Astrocyte (in vitro differentiated cells and primary cell): ENCODE measurements around the gene INTS6. TPM values are rescaled to one million over a fixed set of nuclear protein-coding genes. Genes with fewer than 3 reads are reported as not detected.

Source experiments
- DNase-seq: peaks from one replicate; pipeline ENCODE4 v3.0.0-alpha.2; 2010; ENCODE audit warnings: low read depth
- FAIRE-seq: peaks from 2 replicates; lab custom pipeline; 2011; peaks lifted over from hg19 to GRCh38; lab: Jason Lieb, UNC
- H2AFZ ChIP-seq: 2 replicates; pipeline ENCODE4 v1.6.0; 2012; ENCODE audit warnings: low read depth, low read length, inconsistent platforms
- H3K27ac ChIP-seq: 2 replicates; pipeline ENCODE4 v1.5.1; 2011; ENCODE audit warnings: low read depth, low read length, inconsistent platforms
- H3K27me3 ChIP-seq: 2 replicates; pipeline ENCODE4 v1.6.0; 2011; ENCODE audit warnings: low read length, inconsistent platforms; ENCODE audit not compliant: insufficient read depth
- H3K36me3 ChIP-seq: 2 replicates; pipeline ENCODE4 v1.5.1; 2011; ENCODE audit warnings: low read length, inconsistent platforms; ENCODE audit not compliant: insufficient read depth
- H3K4me1 ChIP-seq: 2 replicates; pipeline ENCODE4 v1.5.1; 2011; ENCODE audit warnings: low read length, inconsistent platforms; ENCODE audit not compliant: insufficient read depth
- H3K4me2 ChIP-seq: 2 replicates; pipeline ENCODE4 v1.6.0; 2012; ENCODE audit warnings: low read length, inconsistent platforms
- H3K4me3 ChIP-seq: 2 replicates; pipeline ENCODE4 v1.5.1; 2011; ENCODE audit warnings: low read depth, mild to moderate bottlenecking, low read length, inconsistent platforms; ENCODE audit not compliant: insufficient read depth
- H3K79me2 ChIP-seq: 2 replicates; pipeline ENCODE4 v1.6.0; 2012; ENCODE audit warnings: mild to moderate bottlenecking, low read length, inconsistent platforms; ENCODE audit not compliant: insufficient read depth
- H3K9ac ChIP-seq: 2 replicates; pipeline ENCODE4 v1.6.0; 2012; ENCODE audit warnings: mild to moderate bottlenecking, low read length, inconsistent platforms
- H3K9me3 ChIP-seq: 2 replicates; pipeline ENCODE4 v1.5.1; 2012; ENCODE audit warnings: low read depth, mild to moderate bottlenecking, low read length, inconsistent platforms; ENCODE audit not compliant: insufficient read depth
- H4K20me1 ChIP-seq: 2 replicates; pipeline ENCODE4 v1.6.0; 2012; ENCODE audit warnings: low read length, inconsistent platforms; ENCODE audit not compliant: insufficient read depth
- H3K27ac Mint-ChIP-seq: one replicate; pipeline ENCODE4 v1.8.0; 2021; ENCODE audit warnings: mild to moderate bottlenecking, mixed read lengths; ENCODE audit not compliant: unreplicated experiment
- H3K27me3 Mint-ChIP-seq: one replicate; pipeline ENCODE4 v1.8.0; 2021; ENCODE audit warnings: low read depth, mixed read lengths; ENCODE audit not compliant: unreplicated experiment
- H3K36me3 Mint-ChIP-seq: one replicate; pipeline ENCODE4 v1.8.0; 2021; ENCODE audit warnings: low read depth, mixed read lengths; ENCODE audit not compliant: unreplicated experiment
- H3K4me1 Mint-ChIP-seq: one replicate; pipeline ENCODE4 v1.8.0; 2021; ENCODE audit warnings: low read depth, mixed read lengths; ENCODE audit not compliant: unreplicated experiment
- H3K4me3 Mint-ChIP-seq: one replicate; pipeline ENCODE4 v1.8.0; 2021; ENCODE audit warnings: mild to moderate bottlenecking, moderate library complexity, mixed read lengths; ENCODE audit not compliant: unreplicated experiment
- H3K9me3 Mint-ChIP-seq: one replicate; pipeline ENCODE4 v1.8.0; 2021; ENCODE audit warnings: mild to moderate bottlenecking, mixed read lengths; ENCODE audit not compliant: unreplicated experiment
- CTCF ChIP-seq: IDR thresholded peaks from 2 replicates; pipeline ENCODE4 v1.5.1; 2011; ENCODE audit warnings: low read depth, mild to moderate bottlenecking, inconsistent platforms, low read length, moderate library complexity; ENCODE audit not compliant: insufficient read depth
- EZH2 ChIP-seq: IDR thresholded peaks from 2 replicates; pipeline ENCODE4 v1.6.1; 2012; ENCODE audit warnings: mild to moderate bottlenecking, low read length, inconsistent platforms; ENCODE audit not compliant: insufficient read depth
- total RNA-seq: library from RNA; stranded (reverse); gene quantifications from 2 replicates; pipeline ENCODE4 v1.2.1, GENCODE V29; 2021

Gene INTS6
- total RNA-seq, 1 donor from 2014 or later, result 47.6 TPM

- Histone ChIP-seq H3K9me3 (no peaks in the 10 kb centered on the region), H2AFZ (no peak overlapping the region), H3K27me3 (no peaks in the 10 kb centered on the region), H3K4me1 (peaks cover 11% of the 10 kb centered on the region), H3K27ac (no peak overlapping the region), H3K4me2 (no peak overlapping the region), H3K79me2 (no peaks in the 10 kb centered on the region), H3K9ac (no peak overlapping the region), H3K36me3 (no peaks in the 10 kb centered on the region), H4K20me1 (no peaks in the 10 kb centered on the region), H3K4me3 (no peak overlapping the region)
- no peak overlapping the region for H3K27ac Mint-ChIP-seq
- peaks cover 6% of the 10 kb centered on the region for H3K27me3 Mint-ChIP-seq
- no peaks in the 10 kb centered on the region for H3K36me3 Mint-ChIP-seq
- DNase-seq (no peak), FAIRE-seq (no peak)
- TF ChIP-seq CTCF, result no peak
- TF ChIP-seq EZH2, result no peak
- H3K9me3 Mint-ChIP-seq, result no peaks in the 10 kb centered on the region
- H3K4me3 Mint-ChIP-seq, result no peak overlapping the region
- H3K4me1 Mint-ChIP-seq, result peaks cover 24% of the 10 kb centered on the region
Observed at GRCh38 chr13:51326777-51327176, 126.1 kb downstream of the INTS6 start.

- Mint-ChIP-seq H3K9me3 (no peaks in the 10 kb centered on the region), H3K27ac (no peak overlapping the region), H3K4me3 (no peak overlapping the region), H3K4me1 (peaks cover 15% of the 10 kb centered on the region), H3K36me3 (peaks cover under 1% of the 10 kb centered on the region), H3K27me3 (peaks cover 6% of the 10 kb centered on the region)
- Histone ChIP-seq H3K36me3 (no peaks in the 10 kb centered on the region), H3K4me2 (no peak overlapping the region), H3K9me3 (no peaks in the 10 kb centered on the region), H3K27ac (no peak overlapping the region), H3K27me3 (no peaks in the 10 kb centered on the region), H4K20me1 (no peaks in the 10 kb centered on the region), H3K4me3 (no peak overlapping the region), H3K79me2 (no peaks in the 10 kb centered on the region), H3K9ac (no peak overlapping the region), H2AFZ (no peak overlapping the region), H3K4me1 (peaks cover 6% of the 10 kb centered on the region)
- DNase-seq (no peak), FAIRE-seq (no peak)
- TF ChIP-seq CTCF (no peak), EZH2 (no peak)
Observed at GRCh38 chr13:51325837-51326236, 127.0 kb downstream of the INTS6 start.

- Histone ChIP-seq H3K9ac (no peak overlapping the region), H3K4me3 (no peak overlapping the region), H3K4me1 (no peaks in the 10 kb centered on the region), H3K79me2 (no peaks in the 10 kb centered on the region), H3K27me3 (no peaks in the 10 kb centered on the region), H4K20me1 (no peaks in the 10 kb centered on the region), H3K27ac (no peak overlapping the region), H3K4me2 (no peak overlapping the region), H3K36me3 (no peaks in the 10 kb centered on the region), H3K9me3 (no peaks in the 10 kb centered on the region), H2AFZ (no peak overlapping the region)
- H3K27me3 Mint-ChIP-seq, result peaks cover 6% of the 10 kb centered on the region
- FAIRE-seq (no peak), DNase-seq (no peak)
- H3K4me3 Mint-ChIP-seq, result no peak overlapping the region
- TF ChIP-seq CTCF, result no peak
- TF ChIP-seq EZH2, result no peak
- H3K27ac Mint-ChIP-seq, result no peak overlapping the region
- H3K9me3 Mint-ChIP-seq, result no peaks in the 10 kb centered on the region
- peaks cover 2% of the 10 kb centered on the region for H3K36me3 Mint-ChIP-seq
- H3K4me1 Mint-ChIP-seq, result peaks cover 5% of the 10 kb centered on the region
Observed at GRCh38 chr13:51324714-51325420, 128.0 kb downstream of the INTS6 start.
